ENCODE measurements around the gene EYA2.
"Not testable (repeated sequence)": the region's sequence is repeated elsewhere in the genome, so short reads cannot be mapped to it uniquely, and the experiment has no call there.

Gene EYA2

DNA sequence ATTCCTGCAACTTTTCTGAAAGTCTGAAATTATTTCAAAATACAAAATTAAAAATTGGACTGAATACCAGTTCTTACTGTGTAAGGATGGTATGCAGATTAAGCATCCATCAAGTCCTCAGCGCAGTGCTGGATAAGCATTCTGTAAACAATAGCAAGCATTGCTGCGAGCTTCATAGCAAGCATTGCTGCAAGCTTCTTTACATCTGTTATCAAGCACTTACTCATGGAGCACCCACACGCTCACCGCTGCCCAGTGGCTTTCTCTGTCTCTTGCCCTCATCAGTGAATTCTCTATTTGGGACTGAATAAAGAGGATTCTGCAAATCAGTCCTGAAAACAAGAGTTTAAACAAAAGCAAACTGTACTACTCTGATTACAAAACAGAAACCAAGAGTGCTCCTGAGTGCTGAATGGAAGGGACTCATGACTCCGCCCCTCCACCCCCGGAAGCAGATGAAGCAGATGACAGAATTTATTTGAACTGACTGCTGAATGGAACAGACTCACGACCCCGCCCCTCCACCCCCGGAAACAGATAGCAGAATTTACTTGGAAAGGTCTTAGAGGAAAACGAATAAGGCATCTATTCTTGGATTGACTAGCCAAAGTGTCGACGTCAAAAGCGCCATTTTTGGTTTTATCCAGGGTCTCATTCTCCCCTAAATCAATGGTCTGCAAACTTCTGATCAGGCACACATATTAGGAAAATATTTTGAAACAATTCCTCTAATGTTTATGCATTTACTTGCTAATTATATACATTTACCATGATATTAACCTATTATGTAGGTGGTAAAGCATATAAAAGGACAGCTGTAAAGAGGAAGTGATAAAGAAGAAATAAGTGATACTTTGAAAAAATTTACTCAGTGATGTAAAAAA, 22.1 kb upstream of the EYA2 start:
- peak; percentile 7 for DNase-seq (ENCODE audit: low read depth)
- no peak overlapping the region for H3K4me3 ChIP-seq (ENCODE audit: low read depth, low read length)
- TF ChIP-seq CTCF (IDR thresholded peaks at IDR 0.05; ENCODE audit: insufficient read depth, low read depth, low read length, missing control alignments): no peak

DNA sequence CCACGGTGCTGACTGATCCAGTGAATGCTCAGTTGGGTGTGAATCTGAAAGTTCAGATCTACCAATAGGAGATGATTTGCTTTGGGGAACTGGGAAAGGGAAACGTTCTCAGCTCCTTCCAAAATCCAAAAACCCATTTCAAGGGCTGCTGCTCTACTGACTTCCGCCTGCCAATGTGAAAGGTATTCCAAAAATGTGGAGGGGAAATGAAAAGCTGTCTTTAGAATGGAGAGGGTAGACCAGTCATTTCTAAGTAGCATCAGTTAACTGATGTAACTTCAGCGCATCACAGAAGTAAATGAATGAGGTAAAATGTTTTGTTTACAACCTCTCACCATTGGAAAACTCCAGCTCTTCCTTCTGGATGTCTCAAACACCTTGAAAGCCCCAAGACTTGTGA, 19.6 kb upstream of the EYA2 start:
- H3K4me3 ChIP-seq (ENCODE audit: low read depth, low read length): no peak overlapping the region
- no peak for TF ChIP-seq CTCF (IDR thresholded peaks at IDR 0.05; ENCODE audit: insufficient read depth, low read depth, low read length, missing control alignments)
- no peak for DNase-seq (ENCODE audit: low read depth)

GRCh38 chr20:46879386-46879785, 15.3 kb upstream of the EYA2 start:
- TF ChIP-seq CTCF (IDR thresholded peaks at IDR 0.05; ENCODE audit: insufficient read depth, low read depth, low read length, missing control alignments): no peak
- no peak for DNase-seq (ENCODE audit: low read depth)
- no peak overlapping the region for H3K4me3 ChIP-seq (ENCODE audit: low read depth, low read length)

DNA sequence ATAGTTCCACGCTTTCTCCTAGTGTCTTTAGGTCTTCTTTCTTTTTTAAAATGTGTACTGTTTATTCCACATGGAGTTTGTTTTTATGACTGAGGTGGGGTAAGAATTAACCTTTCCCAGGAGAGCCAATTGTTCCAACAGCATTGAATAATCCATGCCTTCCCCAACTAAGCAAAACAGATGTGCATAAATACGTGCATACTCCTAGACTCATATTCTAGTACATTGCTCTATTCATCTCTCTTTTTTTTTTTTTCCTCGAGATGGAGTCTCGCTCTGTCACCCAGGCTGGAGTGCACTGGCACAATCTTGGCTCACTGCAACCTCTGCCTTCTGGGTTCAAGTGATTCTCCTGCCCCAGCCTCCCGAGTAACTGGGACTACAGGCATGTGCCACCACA, 14.7 kb upstream of the EYA2 start:
- not testable (repeated sequence) for H3K4me3 ChIP-seq (ENCODE audit: low read depth, low read length); DNase-seq (ENCODE audit: low read depth)

GRCh38 chr20:46883892-46884291, 10.8 kb upstream of the EYA2 start:
- no peak for TF ChIP-seq CTCF (IDR thresholded peaks at IDR 0.05; ENCODE audit: insufficient read depth, low read depth, low read length, missing control alignments)
- H3K4me3 ChIP-seq (ENCODE audit: low read depth, low read length): no peak overlapping the region
- no peak for DNase-seq (ENCODE audit: low read depth)

DNA sequence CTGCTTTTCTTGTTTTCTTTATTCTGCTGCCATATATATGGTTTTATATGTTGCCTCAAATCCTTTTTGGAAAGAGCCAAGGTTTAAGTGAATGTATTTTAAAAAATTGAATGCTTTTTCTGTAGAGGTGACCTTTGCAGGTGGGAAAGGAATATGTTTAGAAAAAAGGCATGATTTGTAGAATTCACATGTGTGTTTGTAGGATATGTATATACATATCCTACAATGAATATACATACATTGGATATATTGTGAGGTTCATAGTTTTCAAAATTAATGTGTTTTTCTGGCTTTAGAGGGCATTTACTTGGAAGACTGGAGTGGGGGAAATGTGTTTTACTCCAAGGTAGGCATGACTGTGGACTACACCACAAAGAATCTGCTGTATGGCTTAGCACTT, 4.0 kb upstream of the EYA2 start:
- TF ChIP-seq CTCF (IDR thresholded peaks at IDR 0.05; ENCODE audit: insufficient read depth, low read depth, low read length, missing control alignments): no peak
- H3K4me3 ChIP-seq (ENCODE audit: low read depth, low read length): no peak overlapping the region
- no peak for DNase-seq (ENCODE audit: low read depth)

DNA sequence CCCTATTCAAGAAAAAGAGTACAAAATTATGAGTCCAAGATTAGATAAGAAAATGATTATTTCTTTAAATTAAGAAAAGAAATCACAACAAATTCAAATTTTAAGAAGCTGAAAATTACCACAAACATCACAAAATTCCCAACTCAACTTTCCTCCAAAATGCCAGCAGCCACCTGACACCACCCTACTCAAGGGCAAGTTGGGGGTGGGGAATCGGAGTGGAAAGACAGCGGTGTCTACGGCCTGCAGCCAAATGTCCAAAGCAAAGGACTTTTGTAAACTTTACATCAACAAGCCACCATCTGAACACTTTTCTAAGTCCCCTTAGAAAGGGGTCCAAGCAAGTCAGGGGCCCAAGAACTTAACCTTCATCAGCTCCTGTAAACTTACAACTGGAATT, 1.6 kb upstream of the EYA2 start:
- no peak overlapping the region for H3K4me3 ChIP-seq (ENCODE audit: low read depth, low read length)
- no peak for TF ChIP-seq CTCF (IDR thresholded peaks at IDR 0.05; ENCODE audit: insufficient read depth, low read depth, low read length, missing control alignments)
- no peak for DNase-seq (ENCODE audit: low read depth)
